Measurements from ENCODE around the gene TDRD10. TPM values are rescaled to one million over a fixed set of nuclear protein-coding genes. Genes with fewer than 3 reads are reported as not detected.

The TDRD10 gene
- total RNA-seq: 3.3 TPM

GRCh38 chr1:154502066-154502743 lies at the start of gene TDRD10, which contains the start of gene SHE:
Gene TDRD10, plus strand, starts transcription at chr1:154502219. Its CDS starts 4,685 bp downstream, at chr1:154506904.
Gene SHE, minus strand, starts transcription at chr1:154502412. Its CDS starts 386 bp downstream, at chr1:154502026.

GRCh38 chr1:154557939-154558719 lies 56.1 kb downstream of the TDRD10 start, which contains the start of gene UBE2Q1:
Gene UBE2Q1, minus strand, starts transcription at chr1:154558662. Its CDS starts 109 bp downstream, at chr1:154558553.

DNA sequence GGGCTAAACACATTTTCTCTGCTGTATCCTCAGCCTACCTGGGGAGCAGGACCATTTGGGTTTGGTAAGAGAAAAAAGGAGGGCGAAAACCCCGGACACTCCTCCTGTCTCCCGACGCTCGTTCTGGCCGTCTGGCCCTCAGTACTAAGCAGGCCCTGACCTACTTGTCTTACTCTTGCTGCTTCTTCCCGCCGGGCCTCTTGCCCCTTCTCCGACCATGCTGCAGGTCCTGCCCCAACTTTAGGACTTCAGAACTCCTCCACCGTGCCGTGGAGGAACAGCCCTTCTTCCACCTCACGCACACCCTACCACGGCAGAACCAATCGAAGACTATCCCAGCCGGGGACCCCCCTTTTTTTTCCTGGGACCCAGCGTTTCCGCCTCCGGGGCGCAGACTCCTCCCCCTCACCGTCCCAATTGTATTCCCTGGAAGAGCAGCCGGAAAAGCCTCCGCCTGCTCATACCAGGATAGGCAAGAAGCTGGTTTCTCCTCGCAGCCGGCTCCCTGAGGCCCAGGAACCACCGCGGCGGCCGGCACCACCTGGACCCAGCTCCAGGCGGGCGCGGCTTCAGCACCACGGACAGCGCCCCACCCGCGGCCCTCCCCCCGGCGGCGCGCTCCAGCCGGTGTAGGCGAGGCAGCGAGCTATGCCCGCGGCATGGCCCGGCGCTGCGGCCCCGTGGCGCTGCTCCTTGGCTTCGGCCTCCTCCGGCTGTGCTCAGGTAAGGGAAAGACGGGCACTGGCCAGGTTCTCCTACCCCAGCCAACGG lies 65.6 kb downstream of the TDRD10 start, which contains the start of gene CHRNB2:
CHRNB2 (plus strand) TSS at position 393 of the 771 bp plus-strand sequence; CDS start at position 660, 267 bp downstream.

Other genes with a start within 250 kb of the TDRD10 start
- gene HAX1, start 229.6 kb upstream of the TDRD10 start, total RNA-seq: 65.3 TPM
- not detected for gene AQP10, start 181.1 kb upstream of the TDRD10 start, total RNA-seq
- gene ATP8B2, start 176.7 kb upstream of the TDRD10 start, total RNA-seq: 52.2 TPM
- gene IL6R, start 96.9 kb upstream of the TDRD10 start, total RNA-seq: 4.6 TPM
- 8.2 TPM for gene SHE, start 193 bp downstream of the TDRD10 start, total RNA-seq
- 36.9 TPM for gene UBE2Q1, start 56.4 kb downstream of the TDRD10 start, total RNA-seq
- 12.7 TPM for gene CHRNB2, start 65.6 kb downstream of the TDRD10 start, total RNA-seq
- gene ADAR, start 106.0 kb downstream of the TDRD10 start, total RNA-seq: 106 TPM

Data from camera-type eye (tissue), 1 donor.